HG02678 (cell line): Measurements from ENCODE around the gene TTC16.
"Not testable (repeated sequence)": the region's sequence is repeated elsewhere in the genome, so short reads cannot be mapped to it uniquely, and the experiment has no call there.

Source experiments
- ATAC-seq: cut with Tn5 transposase; IDR thresholded peaks from one replicate; pipeline ENCODE4 v1.9.1; 2021; ENCODE audit warnings: mild to moderate bottlenecking, moderate library complexity; ENCODE audit not compliant: unreplicated experiment

Gene TTC16

GRCh38 chr9:127739614-127740330, 23.9 kb downstream of the TTC16 start:
- ATAC-seq = no peak

DNA sequence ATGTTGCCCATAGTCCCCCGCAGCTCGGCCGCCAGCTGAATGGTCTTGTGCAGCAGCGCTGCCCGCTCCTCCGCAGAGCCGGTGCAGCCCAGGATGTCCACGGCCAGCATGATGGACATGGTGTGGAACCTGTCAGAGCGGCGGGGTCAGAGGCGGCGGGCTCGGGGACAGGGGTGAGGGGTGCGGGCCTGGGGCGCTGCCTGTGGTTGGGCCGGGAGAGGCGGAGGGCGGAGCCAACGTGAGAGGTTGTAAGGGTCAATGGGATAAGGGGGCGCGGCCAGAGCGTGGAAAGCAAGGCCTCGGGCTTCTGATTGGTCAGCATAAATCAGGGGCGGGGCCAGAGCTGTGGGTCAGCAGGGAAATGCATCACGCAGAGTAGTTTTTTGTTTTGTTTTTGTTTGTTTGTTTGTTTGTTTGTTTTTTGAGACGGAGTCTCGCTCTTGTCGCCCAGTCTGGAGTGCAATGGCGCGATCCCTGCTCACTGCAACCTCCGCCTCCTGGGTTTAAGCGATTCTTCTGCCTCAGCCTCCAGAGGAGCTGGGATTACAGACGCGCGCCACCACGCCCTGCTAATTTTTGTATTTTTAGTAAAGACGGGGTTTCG, 26.1 kb downstream of the TTC16 start:
- no peak for ATAC-seq

DNA sequence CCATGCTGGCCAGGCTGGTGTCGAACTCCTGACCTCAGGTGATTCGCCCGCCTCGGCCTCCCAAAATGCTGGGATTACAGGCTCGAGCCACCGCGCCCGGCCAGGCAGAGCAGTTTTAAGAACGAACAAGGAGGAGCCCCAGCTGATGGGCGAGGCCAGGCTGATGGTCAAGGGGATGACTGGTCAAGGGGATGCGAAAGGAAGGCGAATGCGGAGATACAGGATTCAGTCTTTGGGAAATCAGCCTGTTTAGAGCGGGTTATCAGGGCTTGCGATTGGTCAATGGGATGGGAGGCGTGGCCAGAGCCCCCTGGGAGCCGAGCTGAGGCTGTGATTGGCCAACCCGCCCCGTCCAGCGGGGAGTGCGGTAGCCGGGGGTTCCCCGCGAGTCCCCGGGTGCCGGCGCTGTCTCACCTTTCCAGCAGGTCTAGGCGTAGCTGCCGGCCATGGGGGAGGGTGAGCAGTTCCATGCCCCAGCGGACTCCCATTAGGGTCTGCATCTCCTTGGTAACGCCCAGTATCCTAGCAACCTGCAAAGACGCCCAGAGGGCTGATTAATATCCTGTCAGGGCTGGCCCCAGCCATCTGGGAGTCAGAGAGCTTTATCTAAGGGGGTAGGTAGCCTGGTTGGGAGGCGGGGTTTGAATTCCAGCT, 26.7 kb downstream of the TTC16 start:
- no peak for ATAC-seq

GRCh38 chr9:127744398-127745110, 28.7 kb downstream of the TTC16 start:
- no peak for ATAC-seq

- ATAC-seq = no peak
Measured at GRCh38 chr9:127746959-127747569, 31.2 kb downstream of the TTC16 start.

DNA sequence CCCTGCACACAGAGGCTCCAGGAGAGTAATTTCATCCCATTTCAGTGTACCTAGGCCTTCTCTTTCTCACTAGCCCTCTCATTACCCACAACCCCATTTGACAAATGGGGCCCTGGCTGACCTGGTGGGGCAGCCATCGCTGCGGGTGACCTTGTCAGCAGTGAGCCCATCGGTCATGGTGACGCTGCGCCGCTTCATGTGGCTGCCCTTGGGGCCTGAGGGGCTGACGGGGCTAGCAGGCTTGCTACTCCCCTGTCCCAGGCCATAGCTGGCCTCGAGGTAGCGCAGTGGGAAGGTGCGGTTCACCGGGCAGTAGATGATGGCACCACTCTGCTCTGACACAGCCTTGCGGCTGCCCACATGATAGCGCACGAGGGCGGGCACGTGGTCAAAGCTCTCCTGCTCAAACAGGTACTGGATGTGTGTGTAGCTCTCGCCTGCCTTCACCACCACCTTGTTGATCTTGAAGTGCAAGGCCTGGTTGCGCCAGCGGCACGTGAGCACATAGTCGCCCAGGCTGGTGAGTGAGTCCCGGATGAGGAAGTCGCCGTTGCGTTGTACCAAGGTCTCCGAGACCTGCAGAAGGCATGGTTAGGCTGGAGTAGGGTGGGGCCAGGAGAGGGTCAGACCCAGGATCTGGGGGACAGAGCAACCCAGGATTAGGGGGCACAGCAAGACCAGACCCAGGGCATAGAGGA, 33.4 kb downstream of the TTC16 start:
- ATAC-seq = no peak

GRCh38 chr9:127751269-127752054, 35.6 kb downstream of the TTC16 start:
- no peak for ATAC-seq

DNA sequence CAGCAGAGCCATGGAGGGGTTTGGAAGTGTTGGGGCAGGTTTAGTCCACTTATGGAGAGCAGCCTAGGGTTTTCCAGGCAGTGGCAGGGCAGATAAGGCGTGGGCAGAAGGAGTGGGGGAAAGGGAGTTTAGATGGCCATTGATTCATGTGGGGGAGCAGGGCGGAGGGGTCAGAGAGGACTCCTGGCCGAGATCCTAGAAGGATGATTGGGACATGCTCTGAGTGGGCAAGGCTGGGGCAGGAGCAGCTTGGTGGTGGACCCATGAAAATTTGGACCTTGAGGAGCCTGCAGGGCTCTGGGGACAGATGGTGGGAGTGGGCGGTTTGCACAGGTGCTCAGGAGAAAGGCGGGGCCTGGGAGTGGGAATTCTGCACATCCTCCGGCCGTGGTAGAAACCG, 37.3 kb downstream of the TTC16 start:
- no peak for ATAC-seq

- no peak for ATAC-seq
Measured at GRCh38 chr9:127753622-127754021, 37.7 kb downstream of the TTC16 start.

GRCh38 chr9:127754099-127755060, 38.5 kb downstream of the TTC16 start:
- no peak for ATAC-seq

- ATAC-seq = no peak
Measured at GRCh38 chr9:127755061-127756060, 39.5 kb downstream of the TTC16 start.

DNA sequence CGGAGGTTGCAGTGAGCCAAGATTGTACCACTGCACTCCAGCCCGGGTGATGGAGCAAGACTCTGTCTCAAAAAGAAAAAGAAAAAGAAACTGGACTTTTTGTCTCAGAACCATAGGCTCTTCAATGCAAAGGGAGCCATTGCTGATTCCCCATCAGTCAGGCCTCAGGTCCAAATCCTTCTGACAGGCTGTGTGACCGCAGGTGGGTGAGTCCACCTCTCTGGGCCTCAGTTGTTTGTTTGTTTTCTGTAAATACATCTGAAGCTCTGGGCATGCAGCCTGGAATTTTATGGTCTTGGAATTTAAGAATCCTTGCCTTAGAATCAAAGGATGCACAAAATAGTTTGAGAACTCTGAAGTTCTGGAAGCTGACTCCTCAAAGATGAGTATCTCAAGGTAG, 40.4 kb downstream of the TTC16 start:
- no peak for ATAC-seq

DNA sequence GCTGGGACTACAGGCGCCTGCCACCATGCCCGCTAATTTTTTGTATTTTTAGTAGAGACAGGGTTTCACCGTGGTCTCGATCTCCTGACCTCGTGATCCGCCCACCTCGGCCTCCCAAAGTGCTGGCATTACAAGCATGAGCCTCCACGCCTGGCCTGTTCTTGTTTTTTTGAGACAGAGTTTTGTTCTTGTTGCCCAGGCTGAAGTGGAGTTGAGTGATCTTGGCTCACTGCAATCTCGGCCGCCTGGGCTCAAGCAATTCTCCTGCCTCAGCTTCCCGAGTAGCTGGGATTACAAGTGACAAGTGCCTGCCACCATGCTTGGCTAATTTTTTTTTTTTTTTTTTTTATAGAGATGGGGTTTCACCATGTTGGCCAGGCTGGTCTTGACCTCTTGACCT, 40.9 kb downstream of the TTC16 start:
- ATAC-seq = not testable (repeated sequence)

DNA sequence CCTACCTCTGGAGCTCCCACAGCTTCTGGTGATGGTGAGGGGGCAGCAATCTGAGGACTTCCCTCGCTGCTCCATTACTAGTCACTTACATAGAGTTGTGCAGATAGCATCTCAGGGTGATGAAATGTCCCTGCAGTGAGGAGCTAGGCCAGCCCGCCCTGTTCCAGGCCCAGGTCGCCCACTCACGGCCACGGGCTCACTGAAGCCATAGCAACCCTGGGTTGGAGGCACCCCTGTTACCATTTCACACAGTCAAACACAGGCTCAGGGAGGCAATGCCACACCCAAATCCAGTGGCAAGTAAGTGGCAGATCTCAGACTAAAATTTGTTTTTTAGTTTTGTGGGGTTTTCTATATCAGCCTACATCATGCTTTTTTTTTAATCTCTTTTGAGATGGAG, 43.0 kb downstream of the TTC16 start:
- ATAC-seq = no peak

- ATAC-seq = no peak
Measured at GRCh38 chr9:127761061-127761460, 45.2 kb downstream of the TTC16 start.

DNA sequence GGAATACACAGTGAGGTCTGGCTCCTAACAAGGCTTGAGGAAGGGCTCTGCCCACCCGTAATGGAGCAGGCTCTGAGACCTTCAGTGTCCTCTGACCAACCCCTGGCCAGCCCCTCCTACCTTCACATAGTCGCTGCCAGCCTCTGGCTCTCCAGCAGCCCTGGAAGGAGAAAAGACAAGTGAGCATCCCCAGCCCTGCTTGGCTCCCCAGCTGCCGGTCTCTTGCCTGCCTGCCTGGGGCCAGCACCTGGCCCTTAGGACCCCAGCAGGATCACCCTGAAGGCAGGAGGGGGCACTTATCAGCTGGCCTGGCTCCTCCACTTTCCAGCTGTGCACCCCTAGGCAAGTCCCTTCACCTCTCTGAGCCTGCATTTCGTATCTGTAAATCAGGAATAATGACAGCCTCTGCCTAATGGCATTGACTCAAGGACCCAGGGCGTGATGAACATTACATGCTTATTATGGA, 45.6 kb downstream of the TTC16 start:
- ATAC-seq = no peak

DNA sequence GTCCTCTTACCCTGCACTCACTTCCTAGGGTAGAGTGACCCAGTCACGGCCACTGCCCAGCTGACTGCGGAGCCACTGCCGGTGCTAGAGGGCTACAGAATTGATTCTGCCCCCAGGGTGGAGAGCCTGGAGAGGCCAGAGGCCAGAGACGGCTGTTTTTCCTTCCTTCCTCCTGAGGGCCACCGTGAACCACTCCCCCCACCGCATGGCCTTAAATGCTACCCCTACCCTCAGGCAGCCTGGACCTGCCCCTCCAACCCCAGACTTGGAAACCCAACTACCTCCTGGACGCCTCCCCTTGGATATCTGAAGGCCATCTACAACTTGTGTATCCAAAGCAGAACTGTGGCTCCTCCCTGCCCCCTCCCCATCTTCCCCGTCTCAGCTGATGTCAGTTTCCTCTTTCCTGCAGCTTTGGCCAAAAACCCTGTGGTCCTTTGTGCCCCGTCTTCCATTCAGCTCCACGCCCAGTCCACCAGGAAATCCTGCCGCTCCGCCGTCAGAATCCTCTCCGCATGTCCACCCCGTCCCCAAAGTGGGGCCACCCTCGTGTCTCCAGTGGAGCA, 46.3 kb downstream of the TTC16 start:
- no peak for ATAC-seq
